Measurements from ENCODE around the gene CD200R1. TPM values are rescaled to one million over a fixed set of nuclear protein-coding genes. Genes with fewer than 3 reads are reported as not detected.

CD200R1 gene
- polyA plus RNA-seq, result 0.87 and 3.1 TPM in 2 replicates

GRCh38 chr3:112974894-112975293 is at the start of gene CD200R1:
CD200R1 (minus strand) TSS chr3:112975103; CDS start chr3:112974857, 246 bp downstream.

GRCh38 chr3:112990672-112991602 is 16.0 kb upstream of the CD200R1 start, which contains the start of gene GTPBP8:
GTPBP8 (plus strand) TSS chr3:112990984; CDS start chr3:112991000, 16 bp downstream.

Other genes starting within 250 kb of the CD200R1 start
- gene CD200R1L, start 128.2 kb downstream of the CD200R1 start, polyA plus RNA-seq, result not detected in 2 replicates
- gene GTPBP8, start 15.9 kb upstream of the CD200R1 start, polyA plus RNA-seq, result 12.3 and 18.9 TPM in 2 replicates
- gene BOC, start 236.5 kb upstream of the CD200R1 start, polyA plus RNA-seq, result 0.88 and 3.7 TPM in 2 replicates